Vagina (tissue), 2 donors: Measurements from ENCODE around the gene PAPPA.

Source experiments
- CTCF ChIP-seq, 3 experiments: fragments of 450-650 bp in 2 of 3; fragments of 200-600 bp in 1 of 3; sonication (generic) in 1 of 3; IDR thresholded peaks; one replicate each; pipeline ENCODE4 v1.5.1; 2017 to 2019; ENCODE audit warnings: antibody characterized with exemption in 3 of 3, mild to moderate bottlenecking in 2 of 3, moderate library complexity in 2 of 3
- POLR2A ChIP-seq, 2 donors: fragments of 450-650 bp; IDR thresholded peaks; one replicate each; pipeline ENCODE4 v1.6.1; 2017; ENCODE audit warnings: antibody characterized with exemption in 2 of 2, mild to moderate bottlenecking in 2 of 2, moderate library complexity in 2 of 2

GRCh38 chr9:116390303-116391228 lies 237.0 kb downstream of the PAPPA start:
- no peak for TF ChIP-seq CTCF (IDR thresholded peaks at IDR 0.05)
- no peak for TF ChIP-seq POLR2A (IDR thresholded peaks at IDR 0.05)
